Breast epithelium (tissue), 3 donors: ENCODE results near the gene IL22.

ENCODE experiments used
- POLR2A ChIP-seq: fragments of 450-650 bp; IDR thresholded peaks from one replicate; pipeline ENCODE4 v1.6.1; 2016; ENCODE audit warnings: antibody characterized with exemption, mild to moderate bottlenecking, moderate library complexity
- TF ChIP-seq, protein P1 (sequence below), 3 donors: fragments of 450-650 bp; IDR thresholded peaks; one replicate each; pipeline ENCODE4 v1.5.1; 2016 to 2017; ENCODE audit warnings: antibody characterized with exemption in 3 of 3, mild to moderate bottlenecking in 3 of 3, moderate library complexity in 3 of 3

DNA sequence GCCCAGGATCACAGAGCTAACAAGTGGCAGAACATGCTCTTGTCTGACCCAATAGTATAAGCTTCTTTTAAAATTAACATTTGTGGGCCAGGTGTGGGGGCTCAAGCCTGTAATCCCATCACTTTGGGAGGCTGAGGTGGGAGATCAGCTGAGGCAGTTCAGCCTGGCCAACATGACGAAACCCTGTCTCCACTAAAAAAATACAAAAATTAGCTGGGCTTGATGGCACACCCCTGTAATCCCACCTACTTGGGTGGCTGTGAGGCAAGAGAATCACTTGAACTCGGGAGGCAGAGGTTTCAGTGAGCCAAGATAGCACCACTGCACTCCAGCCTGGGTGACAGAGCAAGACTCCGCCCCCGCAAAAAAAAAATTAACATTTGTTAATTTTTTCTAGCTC lies 33.0 kb upstream of the IL22 start:
- TF ChIP-seq, protein P1, sequence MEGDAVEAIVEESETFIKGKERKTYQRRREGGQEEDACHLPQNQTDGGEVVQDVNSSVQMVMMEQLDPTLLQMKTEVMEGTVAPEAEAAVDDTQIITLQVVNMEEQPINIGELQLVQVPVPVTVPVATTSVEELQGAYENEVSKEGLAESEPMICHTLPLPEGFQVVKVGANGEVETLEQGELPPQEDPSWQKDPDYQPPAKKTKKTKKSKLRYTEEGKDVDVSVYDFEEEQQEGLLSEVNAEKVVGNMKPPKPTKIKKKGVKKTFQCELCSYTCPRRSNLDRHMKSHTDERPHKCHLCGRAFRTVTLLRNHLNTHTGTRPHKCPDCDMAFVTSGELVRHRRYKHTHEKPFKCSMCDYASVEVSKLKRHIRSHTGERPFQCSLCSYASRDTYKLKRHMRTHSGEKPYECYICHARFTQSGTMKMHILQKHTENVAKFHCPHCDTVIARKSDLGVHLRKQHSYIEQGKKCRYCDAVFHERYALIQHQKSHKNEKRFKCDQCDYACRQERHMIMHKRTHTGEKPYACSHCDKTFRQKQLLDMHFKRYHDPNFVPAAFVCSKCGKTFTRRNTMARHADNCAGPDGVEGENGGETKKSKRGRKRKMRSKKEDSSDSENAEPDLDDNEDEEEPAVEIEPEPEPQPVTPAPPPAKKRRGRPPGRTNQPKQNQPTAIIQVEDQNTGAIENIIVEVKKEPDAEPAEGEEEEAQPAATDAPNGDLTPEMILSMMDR (IDR thresholded peaks at IDR 0.05), result no peak
- TF ChIP-seq POLR2A, result no peak
